ENCODE measurements around the gene TENM4.

- TF ChIP-seq CTCF (IDR thresholded peaks at IDR 0.05; ENCODE audit: poor library complexity, severe bottlenecking), result no peak
- TF ChIP-seq REST (IDR thresholded peaks at IDR 0.05; ENCODE audit: borderline replicate concordance), result no peak
- TF ChIP-seq EZH2 (IDR thresholded peaks at IDR 0.05; ENCODE audit: borderline replicate concordance, insufficient read depth, low read length, poor library complexity, severe bottlenecking), result no peak
- no peak for TF ChIP-seq EP300 (conservative IDR thresholded peaks at IDR 0.05; ENCODE audit: poor library complexity, severe bottlenecking)
- TF ChIP-seq POLR2AphosphoS5 (IDR thresholded peaks at IDR 0.05), result no peak
- no peak for TF ChIP-seq RAD21 (conservative IDR thresholded peaks at IDR 0.05)
- TF ChIP-seq TAF1 (IDR thresholded peaks at IDR 0.05; ENCODE audit: low read depth), result no peak
- TF ChIP-seq MXI1 (conservative IDR thresholded peaks at IDR 0.05; ENCODE audit: poor library complexity, severe bottlenecking), result no peak
Measured at GRCh38 chr11:79110796-79111195, 330.0 kb downstream of the TENM4 start.
